Osteoblast (primary cell): Measurements from ENCODE around the gene MYOD1. TPM values are rescaled to one million over a fixed set of nuclear protein-coding genes. Genes with fewer than 3 reads are reported as not detected.

Experiments
- DNase-seq: peaks from one replicate; pipeline ENCODE4 v3.0.0; 2011; ENCODE audit warnings: low spot score, mixed read lengths; ENCODE audit not compliant: insufficient read length; ENCODE audit errors: missing footprints
- H2AFZ ChIP-seq: 2 replicates; pipeline ENCODE4 v1.6.0; 2011; ENCODE audit warnings: mild to moderate bottlenecking, low read length
- H3K27ac ChIP-seq: 2 replicates; pipeline ENCODE4 v1.5.1; 2011; ENCODE audit warnings: mild to moderate bottlenecking, low read depth, low read length, moderate library complexity
- H3K27me3 ChIP-seq: 2 replicates; pipeline ENCODE4 v1.6.0; 2012; ENCODE audit warnings: mild to moderate bottlenecking, control low read depth, inconsistent platforms, low read length, moderate library complexity; ENCODE audit not compliant: insufficient read depth
- H3K36me3 ChIP-seq: 2 replicates; pipeline ENCODE4 v1.5.1; 2011; ENCODE audit warnings: mild to moderate bottlenecking, low read length, control low read depth, moderate library complexity; ENCODE audit not compliant: insufficient read depth
- H3K4me1 ChIP-seq: 2 replicates; pipeline ENCODE4 v1.5.1; 2011; ENCODE audit warnings: mild to moderate bottlenecking, low read length, control low read depth, moderate library complexity; ENCODE audit not compliant: insufficient read depth
- H3K4me2 ChIP-seq: 2 replicates; pipeline ENCODE4 v1.6.0; 2011; ENCODE audit warnings: mild to moderate bottlenecking, low read length; ENCODE audit not compliant: insufficient read depth
- H3K4me3 ChIP-seq: fragments of 200-600 bp; sonication (generic); 3 replicates; pipeline ENCODE4 v1.5.1; 2012; ENCODE audit warnings: mild to moderate bottlenecking, low read length, inconsistent platforms; ENCODE audit not compliant: insufficient read depth
- H3K79me2 ChIP-seq: 2 replicates; pipeline ENCODE4 v1.6.0; 2012; ENCODE audit warnings: mild to moderate bottlenecking, low read length, control low read depth, inconsistent platforms; ENCODE audit not compliant: insufficient read depth
- H3K9me3 ChIP-seq: 2 replicates; pipeline ENCODE4 v1.5.1; 2011; ENCODE audit warnings: low read depth, low read length, control low read depth
- H4K20me1 ChIP-seq: 2 replicates; pipeline ENCODE4 v1.6.0; 2012; ENCODE audit warnings: mild to moderate bottlenecking, low read length, control low read depth; ENCODE audit not compliant: insufficient read depth
- CTCF ChIP-seq: IDR thresholded peaks from 2 replicates; pipeline ENCODE4 v1.5.1; 2011; ENCODE audit warnings: mild to moderate bottlenecking, low read depth, low read length, moderate library complexity; ENCODE audit errors: extremely low read depth
- total RNA-seq: library from RNA; depleted of rRNA; stranded (reverse); fragments of >200 nt; gene quantifications from 2 replicates; pipeline ENCODE4 v1.2.3, GENCODE V29; 2012

The MYOD1 gene
- total RNA-seq, 1 donor, result not detected

DNA sequence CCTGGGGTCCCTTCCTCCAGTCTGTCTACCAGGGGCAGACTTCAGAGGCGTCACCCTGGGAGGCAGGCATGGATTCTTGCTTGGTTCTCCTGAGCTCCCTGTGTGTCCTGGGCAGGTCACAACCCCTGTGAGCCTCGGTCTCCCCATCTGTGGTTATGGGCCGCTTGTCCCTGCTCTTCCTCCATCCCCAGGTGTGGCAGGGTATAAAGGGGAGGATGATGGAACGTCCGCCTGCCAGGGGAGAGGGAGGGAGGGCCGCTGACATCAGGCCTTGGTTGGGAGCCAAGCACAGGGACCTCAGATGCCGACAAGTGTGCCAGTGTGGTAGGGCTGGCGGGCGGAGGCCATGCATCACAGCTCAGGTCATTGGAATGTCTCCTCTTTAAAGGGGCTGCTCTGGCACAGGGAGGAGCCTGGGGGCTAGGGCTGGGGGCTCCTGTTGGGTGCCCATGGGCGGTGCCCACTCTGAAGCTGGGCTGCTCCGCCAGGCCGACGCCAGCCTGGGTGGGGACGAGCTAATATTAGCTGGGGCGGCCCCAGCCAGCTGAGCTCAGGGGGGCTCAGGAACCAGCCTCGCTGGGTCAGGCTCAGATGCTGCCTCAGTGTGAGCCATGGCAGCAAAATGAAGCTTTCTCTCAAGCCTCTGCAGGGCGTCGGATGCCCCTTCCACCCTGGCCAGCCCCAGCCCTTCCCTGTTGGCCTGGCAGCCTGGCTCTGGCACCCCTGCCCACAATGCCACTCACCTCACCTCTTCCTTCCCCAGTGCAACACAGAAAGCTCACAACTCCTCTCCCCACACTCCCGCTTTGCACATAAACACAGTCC lies 28.0 kb downstream of the MYOD1 start:
- Histone ChIP-seq H3K4me2 (no peak overlapping the region), H3K27ac (no peak overlapping the region), H3K4me3 (no peak overlapping the region), H3K9me3 (no peaks in the 10 kb centered on the region), H2AFZ (no peak overlapping the region), H4K20me1 (no peaks in the 10 kb centered on the region), H3K4me1 (peaks cover 6% of the 10 kb centered on the region), H3K79me2 (no peaks in the 10 kb centered on the region), H3K36me3 (no peaks in the 10 kb centered on the region), H3K27me3 (peaks cover 11% of the 10 kb centered on the region)
- TF ChIP-seq CTCF, result no peak
- peak; percentile 54 for DNase-seq

GRCh38 chr11:17748044-17748443 lies 28.7 kb downstream of the MYOD1 start:
- DNase-seq, result peak; percentile 62
- H3K79me2 ChIP-seq, result no peaks in the 10 kb centered on the region
- no peaks in the 10 kb centered on the region for H3K36me3 ChIP-seq
- no peak for TF ChIP-seq CTCF
- no peaks in the 10 kb centered on the region for H3K9me3 ChIP-seq
- no peak overlapping the region for H3K27ac ChIP-seq
- H3K4me1 ChIP-seq, result peaks cover 6% of the 10 kb centered on the region
- H4K20me1 ChIP-seq, result no peaks in the 10 kb centered on the region
- no peak overlapping the region for H2AFZ ChIP-seq
- H3K27me3 ChIP-seq, result peaks cover 11% of the 10 kb centered on the region
- no peak overlapping the region for H3K4me3 ChIP-seq
- no peak overlapping the region for H3K4me2 ChIP-seq

DNA sequence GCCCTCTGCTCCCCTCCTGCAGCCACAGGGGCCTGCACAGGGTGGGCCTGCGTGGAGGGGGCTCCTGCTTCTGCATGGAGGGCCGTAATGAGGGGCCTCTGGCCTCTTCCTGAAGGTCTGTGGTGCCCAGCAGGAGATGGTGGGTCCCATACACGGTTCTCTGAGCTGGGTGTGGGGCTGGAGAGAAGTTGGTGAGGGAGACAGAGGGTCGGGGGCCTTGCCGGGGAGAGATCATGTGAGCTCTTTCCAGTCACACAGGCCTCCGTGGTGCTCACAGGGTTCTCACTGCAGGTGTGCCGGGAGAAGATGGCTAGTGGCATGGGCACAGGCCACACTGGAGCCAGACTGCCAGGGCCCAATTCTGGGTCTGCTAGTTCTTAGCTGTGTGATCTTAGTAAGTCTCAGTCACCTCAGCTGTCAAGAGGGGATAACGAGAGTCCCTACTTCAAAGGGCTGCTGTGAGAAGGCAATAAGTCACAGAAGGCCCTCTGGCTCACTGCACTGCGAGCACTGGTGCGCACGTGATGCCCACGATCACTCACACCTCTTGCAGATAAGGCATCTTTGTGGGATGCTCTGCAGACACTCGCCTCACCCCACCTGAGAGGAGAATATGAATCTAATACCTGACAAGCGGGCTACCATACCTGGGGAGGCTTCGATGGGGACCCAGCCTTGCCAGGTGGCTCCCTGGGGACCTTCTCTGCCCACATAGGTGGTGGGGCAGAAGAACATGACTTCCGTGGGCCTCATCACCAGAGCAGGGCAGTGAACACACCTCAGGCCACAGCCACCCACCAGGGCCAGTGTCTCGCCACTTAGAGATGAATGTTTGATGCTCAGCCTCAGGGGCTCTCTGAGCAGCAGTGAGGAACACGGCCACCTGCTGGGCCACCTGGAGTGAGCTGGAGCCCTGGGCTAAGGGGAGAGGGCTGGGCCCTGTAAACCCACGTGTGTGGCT lies 29.7 kb downstream of the MYOD1 start:
- Histone ChIP-seq H4K20me1 (no peaks in the 10 kb centered on the region), H3K27me3 (peaks cover 13% of the 10 kb centered on the region), H3K4me1 (peaks cover under 1% of the 10 kb centered on the region), H3K9me3 (no peaks in the 10 kb centered on the region), H3K27ac (no peak overlapping the region), H3K4me2 (no peak overlapping the region), H3K36me3 (no peaks in the 10 kb centered on the region), H3K79me2 (no peaks in the 10 kb centered on the region), H2AFZ (no peak overlapping the region), H3K4me3 (no peak overlapping the region)
- no peak for TF ChIP-seq CTCF
- DNase-seq, result peak; percentile 66
